Brain microvascular endothelial cell (primary cell): Measurements from ENCODE around the gene MITF.

ENCODE experiments used
- DNase-seq: peaks from one replicate; pipeline ENCODE4 v3.0.0-alpha.2; 2020
- H3K27ac ChIP-seq: fragments of 250-450 bp; sonication (Bioruptor Pico); 2 replicates; pipeline ENCODE4 v1.5.1; 2020; ENCODE audit warnings: mild to moderate bottlenecking, moderate library complexity
- H3K27me3 ChIP-seq: fragments of 250-450 bp; sonication (Bioruptor Pico); replicated peaks from 2 replicates; pipeline ENCODE4 v1.5.1; 2020; ENCODE audit warnings: mild to moderate bottlenecking
- H3K36me3 ChIP-seq: fragments of 250-450 bp; sonication (Bioruptor Pico); replicated peaks from 2 replicates; pipeline ENCODE4 v1.5.1; 2020; ENCODE audit warnings: mild to moderate bottlenecking
- H3K4me3 ChIP-seq: 2 replicates; pipeline ENCODE4 v1.5.1; 2011; ENCODE audit warnings: low read depth, mild to moderate bottlenecking, control low read depth, low read length, moderate library complexity
- CTCF ChIP-seq: IDR thresholded peaks from 2 replicates; pipeline ENCODE4 v1.5.1; 2011; ENCODE audit warnings: low read depth, mild to moderate bottlenecking, moderate library complexity, low read length, control low read depth, inconsistent platforms; ENCODE audit errors: missing control alignments
- in situ Hi-C: cut with HindIII; loops from 2 replicates; pipeline ENCODE4 v1.10.0; 2017; ENCODE audit warnings: low sequenced_read_pairs, low pct_ligation_motif_present

MITF gene, protein sequence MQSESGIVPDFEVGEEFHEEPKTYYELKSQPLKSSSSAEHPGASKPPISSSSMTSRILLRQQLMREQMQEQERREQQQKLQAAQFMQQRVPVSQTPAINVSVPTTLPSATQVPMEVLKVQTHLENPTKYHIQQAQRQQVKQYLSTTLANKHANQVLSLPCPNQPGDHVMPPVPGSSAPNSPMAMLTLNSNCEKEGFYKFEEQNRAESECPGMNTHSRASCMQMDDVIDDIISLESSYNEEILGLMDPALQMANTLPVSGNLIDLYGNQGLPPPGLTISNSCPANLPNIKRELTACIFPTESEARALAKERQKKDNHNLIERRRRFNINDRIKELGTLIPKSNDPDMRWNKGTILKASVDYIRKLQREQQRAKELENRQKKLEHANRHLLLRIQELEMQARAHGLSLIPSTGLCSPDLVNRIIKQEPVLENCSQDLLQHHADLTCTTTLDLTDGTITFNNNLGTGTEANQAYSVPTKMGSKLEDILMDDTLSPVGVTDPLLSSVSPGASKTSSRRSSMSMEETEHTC

DNA sequence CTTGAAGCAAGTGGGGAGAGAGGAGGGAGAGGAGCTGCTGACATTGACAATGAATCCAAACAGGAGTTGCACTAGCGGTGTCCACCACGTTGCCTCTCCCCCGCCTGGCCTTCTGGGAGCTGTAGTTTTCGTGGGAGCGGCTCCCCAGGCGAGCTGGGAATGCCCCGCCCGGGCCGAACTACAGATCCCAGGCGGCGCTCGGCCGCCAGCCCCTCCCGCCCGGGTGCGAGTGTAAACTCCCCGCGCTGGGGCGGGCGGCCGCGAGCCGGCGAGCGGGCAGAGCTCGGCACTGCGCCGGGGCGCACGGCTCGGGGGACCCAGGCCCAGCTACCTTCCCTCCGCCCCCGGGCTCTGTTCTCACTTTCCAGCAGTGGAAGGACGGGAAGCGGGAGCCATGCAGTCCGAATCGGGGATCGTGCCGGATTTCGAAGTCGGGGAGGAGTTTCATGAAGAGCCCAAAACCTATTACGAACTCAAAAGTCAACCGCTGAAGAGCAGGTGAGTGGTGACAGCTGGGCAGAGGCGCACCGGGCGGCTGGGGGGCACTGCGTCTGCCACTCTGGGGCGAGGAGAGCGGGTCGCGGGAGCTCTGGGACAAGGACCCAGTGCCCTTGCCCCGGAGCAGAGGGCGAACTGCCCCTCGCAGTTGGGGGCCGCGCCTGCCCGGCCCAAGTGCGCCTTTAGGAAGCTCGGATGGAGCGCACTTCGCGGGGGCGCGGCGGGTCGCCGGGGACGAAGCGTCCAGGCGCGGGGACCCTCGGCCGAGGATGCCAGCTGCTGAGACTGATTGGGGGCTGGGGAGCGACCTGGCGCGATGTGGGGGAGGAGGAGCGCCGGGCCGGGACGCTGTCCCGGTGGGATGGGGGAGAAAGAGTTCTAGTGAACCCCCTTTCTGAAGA is at the start of gene MITF:
TSS of gene MITF (plus strand) at position 261 of the 899 bp plus-strand sequence. CDS start at position 395, 134 bp downstream.
- H3K4me3 ChIP-seq = peak within 1 kb of the TSS; percentile 85

GRCh38 chr3:69691860-69692259 is 47.4 kb upstream of the MITF start:
- H3K36me3 ChIP-seq = no peaks in the 10 kb centered on the region
- no peak overlapping the region for H3K4me3 ChIP-seq
- no peak overlapping the region for H3K27ac ChIP-seq
- no peak for TF ChIP-seq CTCF
- in situ Hi-C loops = loop anchor here (25.0 kb wide), 1 partner anchor 245 kb away; no protein-coding TSS in a partner anchor
- H3K27me3 ChIP-seq = no peaks in the 10 kb centered on the region
- DNase-seq = no peak

More for the DNA sequence above, at the start of gene MITF:
- H3K27me3 ChIP-seq = no peaks in the 10 kb centered on the region
- in situ Hi-C loops = no loop called here
- no peaks in the 10 kb centered on the region for H3K36me3 ChIP-seq
- DNase-seq = peak; percentile 92
- H3K27ac ChIP-seq = no peak within 1 kb of the TSS
- TF ChIP-seq CTCF = peak; percentile 1

DNA sequence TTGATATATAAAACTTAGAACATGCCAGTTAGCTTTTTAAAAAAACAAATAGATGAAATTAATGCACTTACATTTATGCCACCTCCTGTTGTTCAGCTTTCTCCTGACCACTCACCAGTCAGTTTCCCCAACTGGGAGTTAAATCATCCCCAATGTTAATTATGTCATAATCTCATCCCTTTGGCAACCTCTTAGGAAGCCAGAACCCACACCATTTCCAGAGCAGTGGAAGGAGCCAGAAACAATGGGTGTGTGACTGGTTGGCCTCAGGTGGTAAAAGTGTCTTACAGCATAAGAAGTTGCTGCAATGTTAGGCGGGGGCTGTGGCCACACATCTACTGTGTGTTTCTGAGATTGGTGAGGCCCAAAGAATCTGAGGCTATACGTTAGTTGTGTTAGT is 46.5 kb upstream of the MITF start:
- Histone ChIP-seq H3K4me3 (no peak overlapping the region), H3K27ac (no peak overlapping the region), H3K27me3 (no peaks in the 10 kb centered on the region), H3K36me3 (no peaks in the 10 kb centered on the region)
- no peak for DNase-seq
- no peak for TF ChIP-seq CTCF
- in situ Hi-C loops = loop anchor here (25.0 kb wide), 1 partner anchor 245 kb away; no protein-coding TSS in a partner anchor

GRCh38 chr3:69695443-69695842 is 43.8 kb upstream of the MITF start:
- TF ChIP-seq CTCF = no peak
- Histone ChIP-seq H3K36me3 (no peaks in the 10 kb centered on the region), H3K27ac (no peak overlapping the region), H3K27me3 (no peaks in the 10 kb centered on the region), H3K4me3 (no peak overlapping the region)
- in situ Hi-C loops = loop anchor here (25.0 kb wide), 1 partner anchor 242 kb away; no protein-coding TSS in a partner anchor
- DNase-seq = no peak

- in situ Hi-C loops = loop anchor here (25.0 kb wide), 1 partner anchor 241 kb away; no protein-coding TSS in a partner anchor
- DNase-seq = no peak
- TF ChIP-seq CTCF = no peak
- no peaks in the 10 kb centered on the region for H3K27me3 ChIP-seq
- H3K27ac ChIP-seq = no peak overlapping the region
- H3K36me3 ChIP-seq = no peaks in the 10 kb centered on the region
- H3K4me3 ChIP-seq = no peak overlapping the region
These were observed 43.3 kb upstream of the MITF start for GRCh38 chr3:69695933-69696332.
